ENCODE results near the gene MDGA2. TPM values are rescaled to one million over a fixed set of nuclear protein-coding genes. Genes with fewer than 3 reads are reported as not detected.

MDGA2 gene
- total and polyA plus RNA-seq, 2 of the 8 experiments (the other 6 are each of a cell fraction or from before 2014, with no cell fraction given): 0.11 to 0.69 TPM

- Histone ChIP-seq H3K27ac (ENCODE audit: low read depth, low read length) (no peak overlapping the region), H3K18ac (ENCODE audit: extremely low read depth, low read length) (no peak overlapping the region), H2AFZ (ENCODE audit: low read length) (no peak overlapping the region), H3K14ac (ENCODE audit: insufficient read length) (no peak overlapping the region), H3K9me3 (ENCODE audit: insufficient read depth in 2 of 2, low read depth in 1 of 2, low read length in 1 of 2) (no peaks in the 10 kb centered on the region), H3K4me2 (ENCODE audit: insufficient read depth in 1 of 2, low read depth in 2 of 2, low read length in 2 of 2) (no peak overlapping the region), H2BK20ac (ENCODE audit: low read length) (no peak overlapping the region), H2BK12ac (ENCODE audit: low read depth, low read length) (no peak overlapping the region), H3K79me2 (ENCODE audit: control insufficient read depth in 1 of 2, insufficient read depth in 2 of 2, low read length in 2 of 2) (no peaks in the 10 kb centered on the region), H3K36me3 (ENCODE audit: control insufficient read depth in 2 of 4, insufficient read depth in 4 of 4, low read length in 3 of 4) (no peaks in the 10 kb centered on the region), H2BK120ac (replicated peaks; ENCODE audit: low read depth, low read length) (no peak overlapping the region), H3K27me3 (replicated peaks in 1 of 4; ENCODE audit: control insufficient read depth in 3 of 4, extremely low read depth in 1 of 4, insufficient read depth in 3 of 4, low read length in 3 of 4) (no peaks in the 10 kb centered on the region), H3K23me2 (ENCODE audit: low read depth, low read length) (no peaks in the 10 kb centered on the region), H3K56ac (replicated peaks; ENCODE audit: insufficient read length, low read depth, low read length) (no peak overlapping the region), H3K4ac (replicated peaks; ENCODE audit: insufficient read length, low read depth, low read length) (no peak overlapping the region), H4K91ac (replicated peaks; ENCODE audit: insufficient read length, low read length) (no peak overlapping the region), H4K8ac (ENCODE audit: extremely low read depth, insufficient read depth, low read length) (no peak overlapping the region), H3K4me1 (replicated peaks in 1 of 4; ENCODE audit: control insufficient read depth in 3 of 4, insufficient read depth in 4 of 4, low read length in 3 of 4) (no peaks in the 10 kb centered on the region), H2BK15ac (ENCODE audit: low read length) (no peak overlapping the region), H3K23ac (ENCODE audit: insufficient read length) (no peak overlapping the region), H2AK5ac (ENCODE audit: low read depth, low read length) (no peak overlapping the region), H4K20me1 (replicated peaks in 1 of 2; ENCODE audit: control insufficient read depth in 1 of 2, insufficient read depth in 2 of 2, low read length in 2 of 2) (no peaks in the 10 kb centered on the region), H4K5ac (ENCODE audit: insufficient read length, low read depth, low read length) (no peak overlapping the region), H3K4me3 (ENCODE audit: extremely low read depth in 1 of 4, insufficient read depth in 2 of 4, low read depth in 3 of 4, low read length in 4 of 4) (no peak overlapping the region), H2BK5ac (ENCODE audit: low read depth, low read length) (no peak overlapping the region), H3K9ac (replicated peaks in 1 of 4; ENCODE audit: extremely low read depth in 1 of 4, low read depth in 3 of 4, low read length in 3 of 4) (no peak overlapping the region), H3K79me1 (ENCODE audit: low read depth, low read length) (no peaks in the 10 kb centered on the region)
- ChIA-PET POLR2A (ENCODE audit: partially characterized antibody) (no interaction called here), CTCF (ENCODE audit: partially characterized antibody) (interaction anchor here (0.6 kb wide), 1 partner anchor 924 kb away, joined by 3 read pairs; no protein-coding TSS in a partner anchor)
- DNase-seq (ENCODE audit: low read depth in 1 of 2, low spot score in 2 of 2): no peak
- WGBS, 2 experiments (ENCODE audit: extremely low coverage in 1 of 2, insufficient coverage in 1 of 2, insufficient read length in 1 of 2, insufficient replicate concordance in 2 of 2, low coverage in 1 of 2, low lambda C conversion rate in 2 of 2, missing lambda C conversion rate in 1 of 2): 91% methylated on average over 3 of the region's 3 CpGs; no CpG with 5 or more reads in 1 of the 2 experiments
- no peak for FAIRE-seq
- no peak for TF ChIP-seq MAFK (IDR thresholded peaks at IDR 0.05; ENCODE audit: low read depth, low read length)
- no peak for TF ChIP-seq ATF2 (IDR thresholded peaks at IDR 0.05; ENCODE audit: low read length)
- no peak for TF ChIP-seq EZH2 (IDR thresholded peaks at IDR 0.05; ENCODE audit: low read depth, low read length, severe bottlenecking)
Observed at GRCh38 chr14:47715330-47715729, 39.9 kb upstream of the MDGA2 start.

All from H1 (cell line).